HepG2 (cell line): ENCODE data around the gene WIPF3. TPM values are rescaled to one million over a fixed set of nuclear protein-coding genes. Genes with fewer than 3 reads are reported as not detected.

Source experiments
- GZF1 ChIP-seq: sonication (generic); formaldehyde crosslinking; IDR thresholded peaks from 2 replicates; pipeline ENCODE4 v1.5.1; 2020; ENCODE audit warnings: mild to moderate bottlenecking, missing genetic modification reagents
- NFIB ChIP-seq: sonication (generic); formaldehyde crosslinking; IDR thresholded peaks from 2 replicates; pipeline ENCODE4 v1.9.0; 2021; ENCODE audit warnings: missing genetic modification reagents, mild to moderate bottlenecking, borderline replicate concordance
- SALL1 ChIP-seq: sonication (generic); formaldehyde crosslinking; IDR thresholded peaks from 2 replicates; pipeline ENCODE4 v1.8.0; 2022; ENCODE audit warnings: mild to moderate bottlenecking, missing genetic modification reagents
- ZFX ChIP-seq: sonication (generic); formaldehyde crosslinking; IDR thresholded peaks from 2 replicates; pipeline ENCODE4 v1.4.0; 2020; ENCODE audit warnings: mild to moderate bottlenecking, low read depth, missing genetic modification reagents, moderate library complexity
- polyA plus RNA-seq, 8 experiments: library from polyadenylated mRNA; depleted of rRNA in 3 of 8; stranded (reverse) in 7 of 8; unstranded in 1 of 8; fragments of >200 nt; fragmentation: Illumina TruSeq in 4 of 8; extraction: Trizol in 4 of 8; gene quantifications; 2 replicates each; pipeline versions ENCODE4 v1.2.1 to v1.2.3, GENCODE V29; 2011 to 2016; ENCODE audit warnings: low read depth in 4 of 8, missing spikeins in 1 of 8, mixed read lengths in 1 of 8; ENCODE audit not compliant: insufficient read depth in 1 of 8
- total RNA-seq, 5 experiments: library from RNA; depleted of rRNA; stranded (reverse); fragments of >200 nt; fragmentation: Illumina TruSeq; extraction: Trizol; gene quantifications; 2 replicates each; pipeline ENCODE4 v1.2.3, GENCODE V29; 2016; ENCODE audit warnings: low read depth in 1 of 5
- TF ChIP-seq, protein P1 (sequence below): sonication (generic); formaldehyde crosslinking; IDR thresholded peaks from 2 replicates; pipeline ENCODE4 v1.5.1; 2020; ENCODE audit warnings: missing genetic modification reagents, mild to moderate bottlenecking, borderline replicate concordance
- TF ChIP-seq, protein P2 (sequence below): sonication (generic); formaldehyde crosslinking; IDR thresholded peaks from 2 replicates; pipeline ENCODE4 v1.8.1; 2023; ENCODE audit warnings: mild to moderate bottlenecking, inconsistent platforms, moderate library complexity, missing genetic modification reagents, borderline replicate concordance
- TF ChIP-seq, protein P3 (sequence below): sonication (generic); formaldehyde crosslinking; IDR thresholded peaks from 2 replicates; pipeline ENCODE4 v1.4.0; 2020; ENCODE audit warnings: missing genetic modification reagents
- TF ChIP-seq, protein P4 (sequence below): sonication (generic); formaldehyde crosslinking; IDR thresholded peaks from 2 replicates; pipeline ENCODE4 v1.4.0; 2020; ENCODE audit warnings: mild to moderate bottlenecking, missing genetic modification reagents
- TF ChIP-seq, protein P5 (sequence below): sonication (generic); formaldehyde crosslinking; IDR thresholded peaks from 2 replicates; pipeline ENCODE4 v1.5.0; 2020; ENCODE audit warnings: mild to moderate bottlenecking, missing genetic modification reagents
- TF ChIP-seq, protein P6 (sequence below), 2 experiments: sonication (generic) in 1 of 2; formaldehyde crosslinking in 1 of 2; IDR thresholded peaks; 2 replicates each; pipeline versions ENCODE4 v1.4.0 to v1.6.1; 2018 to 2020; ENCODE audit warnings: missing genetic modification reagents in 2 of 2, borderline replicate concordance in 1 of 2, low read depth in 1 of 2, mild to moderate bottlenecking in 1 of 2, missing biosample characterization in 1 of 2
- TF ChIP-seq, protein P7 (sequence below): sonication (generic); formaldehyde crosslinking; IDR thresholded peaks from 2 replicates; pipeline ENCODE4 v1.4.0; 2020; ENCODE audit warnings: missing genetic modification reagents

The WIPF3 gene
- total and polyA plus RNA-seq, 2 of the 13 experiments (the other 11 are each of a cell fraction or from before 2014, with no cell fraction given): 0.03 TPM; not detected in 1

DNA sequence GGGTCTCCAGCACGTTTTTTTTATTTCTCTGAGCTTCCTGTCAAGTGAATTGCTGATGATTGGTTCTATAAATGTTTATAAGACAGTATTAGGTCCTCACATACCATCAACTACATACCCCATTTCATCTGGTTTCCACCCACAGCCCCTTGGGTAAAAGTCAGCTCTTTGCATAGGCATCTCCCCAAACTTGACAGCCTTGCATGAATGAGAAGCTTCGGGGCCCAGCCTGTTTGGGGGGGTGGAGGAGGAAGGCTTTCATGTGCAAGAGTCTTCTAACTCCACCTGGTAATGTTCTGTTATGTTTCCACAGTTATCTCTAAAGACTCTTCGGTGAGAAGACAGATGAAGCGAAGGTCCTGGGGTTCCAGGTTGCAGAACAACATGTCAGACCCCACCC is 107.9 kb downstream of the WIPF3 start (continued):
- TF ChIP-seq, protein P1, sequence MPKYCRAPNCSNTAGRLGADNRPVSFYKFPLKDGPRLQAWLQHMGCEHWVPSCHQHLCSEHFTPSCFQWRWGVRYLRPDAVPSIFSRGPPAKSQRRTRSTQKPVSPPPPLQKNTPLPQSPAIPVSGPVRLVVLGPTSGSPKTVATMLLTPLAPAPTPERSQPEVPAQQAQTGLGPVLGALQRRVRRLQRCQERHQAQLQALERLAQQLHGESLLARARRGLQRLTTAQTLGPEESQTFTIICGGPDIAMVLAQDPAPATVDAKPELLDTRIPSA (CRISPR knock-in tag): no peak
- TF ChIP-seq, protein P2, sequence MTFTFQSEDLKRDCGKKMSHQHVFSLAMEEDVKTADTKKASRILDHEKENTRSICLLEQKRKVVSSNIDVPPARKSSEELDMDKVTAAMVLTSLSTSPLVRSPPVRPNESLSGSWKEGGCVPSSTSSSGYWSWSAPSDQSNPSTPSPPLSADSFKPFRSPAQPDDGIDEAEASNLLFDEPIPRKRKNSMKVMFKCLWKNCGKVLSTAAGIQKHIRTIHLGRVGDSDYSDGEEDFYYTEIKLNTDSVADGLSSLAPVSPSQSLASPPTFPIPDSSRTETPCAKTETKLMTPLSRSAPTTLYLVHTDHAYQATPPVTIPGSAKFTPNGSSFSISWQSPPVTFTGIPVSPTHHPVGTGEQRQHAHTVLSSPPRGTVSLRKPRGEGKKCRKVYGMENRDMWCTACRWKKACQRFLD (CRISPR knock-in tag): no peak
- TF ChIP-seq ZFX (CRISPR knock-in tag) (no peak), SALL1 (CRISPR knock-in tag) (no peak), GZF1 (no peak), NFIB (CRISPR knock-in tag) (no peak)
- TF ChIP-seq, protein P3, sequence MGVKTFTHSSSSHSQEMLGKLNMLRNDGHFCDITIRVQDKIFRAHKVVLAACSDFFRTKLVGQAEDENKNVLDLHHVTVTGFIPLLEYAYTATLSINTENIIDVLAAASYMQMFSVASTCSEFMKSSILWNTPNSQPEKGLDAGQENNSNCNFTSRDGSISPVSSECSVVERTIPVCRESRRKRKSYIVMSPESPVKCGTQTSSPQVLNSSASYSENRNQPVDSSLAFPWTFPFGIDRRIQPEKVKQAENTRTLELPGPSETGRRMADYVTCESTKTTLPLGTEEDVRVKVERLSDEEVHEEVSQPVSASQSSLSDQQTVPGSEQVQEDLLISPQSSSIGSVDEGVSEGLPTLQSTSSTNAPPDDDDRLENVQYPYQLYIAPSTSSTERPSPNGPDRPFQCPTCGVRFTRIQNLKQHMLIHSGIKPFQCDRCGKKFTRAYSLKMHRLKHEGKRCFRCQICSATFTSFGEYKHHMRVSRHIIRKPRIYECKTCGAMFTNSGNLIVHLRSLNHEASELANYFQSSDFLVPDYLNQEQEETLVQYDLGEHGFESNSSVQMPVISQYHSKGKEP (CRISPR knock-in tag): no peak
- TF ChIP-seq, protein P4, sequence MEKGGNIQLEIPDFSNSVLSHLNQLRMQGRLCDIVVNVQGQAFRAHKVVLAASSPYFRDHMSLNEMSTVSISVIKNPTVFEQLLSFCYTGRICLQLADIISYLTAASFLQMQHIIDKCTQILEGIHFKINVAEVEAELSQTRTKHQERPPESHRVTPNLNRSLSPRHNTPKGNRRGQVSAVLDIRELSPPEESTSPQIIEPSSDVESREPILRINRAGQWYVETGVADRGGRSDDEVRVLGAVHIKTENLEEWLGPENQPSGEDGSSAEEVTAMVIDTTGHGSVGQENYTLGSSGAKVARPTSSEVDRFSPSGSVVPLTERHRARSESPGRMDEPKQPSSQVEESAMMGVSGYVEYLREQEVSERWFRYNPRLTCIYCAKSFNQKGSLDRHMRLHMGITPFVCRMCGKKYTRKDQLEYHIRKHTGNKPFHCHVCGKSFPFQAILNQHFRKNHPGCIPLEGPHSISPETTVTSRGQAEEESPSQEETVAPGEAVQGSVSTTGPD (CRISPR knock-in tag): no peak
- TF ChIP-seq, protein P5, sequence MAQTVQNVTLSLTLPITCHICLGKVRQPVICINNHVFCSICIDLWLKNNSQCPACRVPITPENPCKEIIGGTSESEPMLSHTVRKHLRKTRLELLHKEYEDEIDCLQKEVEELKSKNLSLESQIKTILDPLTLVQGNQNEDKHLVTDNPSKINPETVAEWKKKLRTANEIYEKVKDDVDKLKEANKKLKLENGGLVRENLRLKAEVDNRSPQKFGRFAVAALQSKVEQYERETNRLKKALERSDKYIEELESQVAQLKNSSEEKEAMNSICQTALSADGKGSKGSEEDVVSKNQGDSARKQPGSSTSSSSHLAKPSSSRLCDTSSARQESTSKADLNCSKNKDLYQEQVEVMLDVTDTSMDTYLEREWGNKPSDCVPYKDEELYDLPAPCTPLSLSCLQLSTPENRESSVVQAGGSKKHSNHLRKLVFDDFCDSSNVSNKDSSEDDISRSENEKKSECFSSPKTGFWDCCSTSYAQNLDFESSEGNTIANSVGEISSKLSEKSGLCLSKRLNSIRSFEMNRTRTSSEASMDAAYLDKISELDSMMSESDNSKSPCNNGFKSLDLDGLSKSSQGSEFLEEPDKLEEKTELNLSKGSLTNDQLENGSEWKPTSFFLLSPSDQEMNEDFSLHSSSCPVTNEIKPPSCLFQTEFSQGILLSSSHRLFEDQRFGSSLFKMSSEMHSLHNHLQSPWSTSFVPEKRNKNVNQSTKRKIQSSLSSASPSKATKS (CRISPR knock-in tag): no peak
- TF ChIP-seq, protein P6, sequence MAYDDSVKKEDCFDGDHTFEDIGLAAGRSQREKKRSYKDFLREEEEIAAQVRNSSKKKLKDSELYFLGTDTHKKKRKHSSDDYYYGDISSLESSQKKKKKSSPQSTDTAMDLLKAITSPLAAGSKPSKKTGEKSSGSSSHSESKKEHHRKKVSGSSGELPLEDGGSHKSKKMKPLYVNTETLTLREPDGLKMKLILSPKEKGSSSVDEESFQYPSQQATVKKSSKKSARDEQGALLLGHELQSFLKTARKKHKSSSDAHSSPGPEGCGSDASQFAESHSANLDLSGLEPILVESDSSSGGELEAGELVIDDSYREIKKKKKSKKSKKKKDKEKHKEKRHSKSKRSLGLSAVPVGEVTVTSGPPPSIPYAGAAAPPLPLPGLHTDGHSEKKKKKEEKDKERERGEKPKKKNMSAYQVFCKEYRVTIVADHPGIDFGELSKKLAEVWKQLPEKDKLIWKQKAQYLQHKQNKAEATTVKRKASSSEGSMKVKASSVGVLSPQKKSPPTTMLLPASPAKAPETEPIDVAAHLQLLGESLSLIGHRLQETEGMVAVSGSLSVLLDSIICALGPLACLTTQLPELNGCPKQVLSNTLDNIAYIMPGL (CRISPR knock-in tag; IDR thresholded peaks at IDR 0.05; ENCODE audit: borderline replicate concordance in 1 of 2, low read depth in 1 of 2): no peak
- TF ChIP-seq, protein P7, sequence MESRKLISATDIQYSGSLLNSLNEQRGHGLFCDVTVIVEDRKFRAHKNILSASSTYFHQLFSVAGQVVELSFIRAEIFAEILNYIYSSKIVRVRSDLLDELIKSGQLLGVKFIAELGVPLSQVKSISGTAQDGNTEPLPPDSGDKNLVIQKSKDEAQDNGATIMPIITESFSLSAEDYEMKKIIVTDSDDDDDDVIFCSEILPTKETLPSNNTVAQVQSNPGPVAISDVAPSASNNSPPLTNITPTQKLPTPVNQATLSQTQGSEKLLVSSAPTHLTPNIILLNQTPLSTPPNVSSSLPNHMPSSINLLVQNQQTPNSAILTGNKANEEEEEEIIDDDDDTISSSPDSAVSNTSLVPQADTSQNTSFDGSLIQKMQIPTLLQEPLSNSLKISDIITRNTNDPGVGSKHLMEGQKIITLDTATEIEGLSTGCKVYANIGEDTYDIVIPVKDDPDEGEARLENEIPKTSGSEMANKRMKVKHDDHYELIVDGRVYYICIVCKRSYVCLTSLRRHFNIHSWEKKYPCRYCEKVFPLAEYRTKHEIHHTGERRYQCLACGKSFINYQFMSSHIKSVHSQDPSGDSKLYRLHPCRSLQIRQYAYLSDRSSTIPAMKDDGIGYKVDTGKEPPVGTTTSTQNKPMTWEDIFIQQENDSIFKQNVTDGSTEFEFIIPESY (CRISPR knock-in tag): no peak
